GM12878 (cell line): Measurements from ENCODE around the gene KDM4C. TPM values are rescaled to one million over a fixed set of nuclear protein-coding genes. Genes with fewer than 3 reads are reported as not detected.

Experiments
- ATAC-seq: fragments of 200-7000 bp; cut with Tn5 transposase; 3 replicates; pipeline ENCODE4 v1.9.1; 2020; ENCODE audit warnings: mild to moderate bottlenecking, moderate library complexity
- BruUV-seq: library from RNA; stranded (reverse); fragments of 400-500 nt; replicated peaks from 2 replicates; lab custom pipeline; 2021; lab: Mats Ljungman, UMichigan
- CTCF ChIA-PET: fragments of 300-600 bp; sonication (Branson Sonifier 250); formaldehyde crosslinking; extraction: SDS; loops from one replicate; lab custom pipeline; 2021; ENCODE audit warnings: inconsistent platforms; lab: Yijun Ruan, JAX
- POLR2A ChIA-PET: fragments of 350-600 bp; formaldehyde crosslinking; extraction: SDS; loops from one replicate; lab custom pipeline; 2021; ENCODE audit warnings: inconsistent platforms; lab: Charles Lee
- RAD21 ChIA-PET: fragments of 300-600 bp; sonication (Branson Sonifier 250); formaldehyde crosslinking; loops from one replicate; lab custom pipeline; 2023; ENCODE audit warnings: antibody characterized with exemption; ENCODE audit not compliant: unreplicated experiment; lab: Charles Lee
- SMC1A ChIA-PET: fragments of 300-600 bp; sonication (Branson Sonifier 250); formaldehyde crosslinking; loops from one replicate; lab custom pipeline; 2023; ENCODE audit not compliant: unreplicated experiment, uncharacterized antibody; lab: Charles Lee
- DNase-seq: peaks from one replicate; pipeline ENCODE4 v3.0.0-alpha.2; 2011; ENCODE audit warnings: low read depth, low spot score
- FAIRE-seq: peaks from 3 replicates; lab custom pipeline; 2011; peaks lifted over from hg19 to GRCh38; lab: Jason Lieb, UNC
- H2AFZ ChIP-seq: 2 replicates; pipeline ENCODE4 v1.6.0; 2011; ENCODE audit warnings: low read depth, low read length, control low read depth; ENCODE audit not compliant: control insufficient read depth
- H3K27ac ChIP-seq: 2 replicates; pipeline ENCODE4 v1.5.1; 2011; ENCODE audit warnings: control low read depth; ENCODE audit not compliant: control insufficient read depth, insufficient read depth
- H3K27me3 ChIP-seq, 2 experiments: replicated peaks in 1 of 2; 2 replicates each; pipeline versions ENCODE4 v1.6.0 to v1.6.1; 2011; ENCODE audit warnings: low read length in 1 of 2; ENCODE audit not compliant: control insufficient read depth in 2 of 2, insufficient read depth in 2 of 2
- H3K36me3 ChIP-seq, 2 experiments: 2 replicates each; pipeline ENCODE4 v1.5.1; 2011; ENCODE audit warnings: low read length in 1 of 2; ENCODE audit not compliant: control insufficient read depth in 2 of 2, insufficient read depth in 2 of 2
- H3K4me1 ChIP-seq: 2 replicates; pipeline ENCODE4 v1.6.1; 2011; ENCODE audit warnings: mild to moderate bottlenecking, low read length, moderate library complexity, mixed read lengths; ENCODE audit not compliant: control insufficient read depth, insufficient read depth
- H3K4me2 ChIP-seq: 2 replicates; pipeline ENCODE4 v1.6.0; 2011; ENCODE audit warnings: control low read depth; ENCODE audit not compliant: control insufficient read depth, insufficient read depth
- H3K4me3 ChIP-seq: fragments of 200-600 bp; sonication (generic); 2 replicates; pipeline ENCODE4 v1.5.1; 2016
- H3K79me2 ChIP-seq: 2 replicates; pipeline ENCODE4 v1.6.0; 2011; ENCODE audit warnings: low read length; ENCODE audit not compliant: control insufficient read depth, insufficient read depth
- H3K9ac ChIP-seq: 2 replicates; pipeline ENCODE4 v1.8.0; 2011; ENCODE audit warnings: low read length, control low read depth, mixed read lengths; ENCODE audit not compliant: control insufficient read depth, insufficient read depth
- H3K9me3 ChIP-seq: replicated peaks from 3 replicates; pipeline ENCODE4 v1.5.1; 2011; ENCODE audit warnings: mild to moderate bottlenecking, low read length; ENCODE audit not compliant: control insufficient read depth, insufficient read depth
- H4K20me1 ChIP-seq: 2 replicates; pipeline ENCODE4 v1.6.0; 2011; ENCODE audit not compliant: control insufficient read depth, insufficient read depth
- EP300 ChIP-seq, 2 experiments: fragments of 150-350 bp in 1 of 2; IDR thresholded peaks; 2 replicates each; pipeline ENCODE4 v1.6.1; 2011 to 2012; ENCODE audit warnings: low read depth in 2 of 2, low read length in 2 of 2, borderline replicate concordance in 1 of 2, improper control_type of control experiment in 1 of 2, inconsistent platforms in 1 of 2; ENCODE audit not compliant: control insufficient read depth in 1 of 2
- MEF2A ChIP-seq: IDR thresholded peaks from 2 replicates; pipeline ENCODE4 v1.6.1; 2011; ENCODE audit warnings: low read depth, mild to moderate bottlenecking, low read length, moderate library complexity; ENCODE audit not compliant: insufficient read depth
- NFYB ChIP-seq: IDR thresholded peaks from 2 replicates; pipeline ENCODE4 v1.6.1; 2011; ENCODE audit warnings: low read depth, mild to moderate bottlenecking, low read length, improper control_type of control experiment, moderate library complexity; ENCODE audit not compliant: insufficient read depth
- NR2C1 ChIP-seq: fragments of 450-650 bp; IDR thresholded peaks from 2 replicates; pipeline ENCODE4 v1.6.1; 2017; ENCODE audit warnings: antibody characterized with exemption, mild to moderate bottlenecking, moderate library complexity
- RAD51 ChIP-seq: fragments of 450-650 bp; IDR thresholded peaks from 2 replicates; pipeline ENCODE4 v1.6.1; 2016; ENCODE audit warnings: moderate library complexity, mild to moderate bottlenecking, inconsistent platforms
- SMAD5 ChIP-seq: IDR thresholded peaks from 2 replicates; pipeline ENCODE4 v1.6.1; 2016; ENCODE audit warnings: antibody characterized with exemption, low read depth
- SMARCA5 ChIP-seq: fragments of 450-650 bp; IDR thresholded peaks from 2 replicates; pipeline ENCODE4 v1.6.1; 2017; ENCODE audit warnings: mild to moderate bottlenecking
- TBL1XR1 ChIP-seq: IDR thresholded peaks from 2 replicates; pipeline ENCODE4 v1.6.1; 2012; ENCODE audit warnings: low read depth, low read length, improper control_type of control experiment
- TCF3 ChIP-seq: IDR thresholded peaks from 2 replicates; pipeline ENCODE4 v1.6.1; 2012; ENCODE audit warnings: low read depth, mild to moderate bottlenecking, low read length, borderline replicate concordance; ENCODE audit not compliant: insufficient read depth
- ZNF622 ChIP-seq: fragments of 450-650 bp; IDR thresholded peaks from 2 replicates; pipeline ENCODE4 v1.6.1; 2017; ENCODE audit warnings: mild to moderate bottlenecking, inconsistent platforms
- WGBS: methylation state at CpG from one replicate; pipeline ENCODE4 v1.1.6; 2016; ENCODE audit warnings: low lambda C conversion rate; ENCODE audit not compliant: insufficient replicate concordance, insufficient coverage; ENCODE audit errors: missing lambda C conversion rate; 5-methylcytosine and 5-hydroxymethylcytosine counted together
- in situ Hi-C: fragments of 300-500 bp; cut with MboI; formaldehyde crosslinking; loops from 9 replicates; pipeline ENCODE4 v1.14.3; 2018; ENCODE audit warnings: mixed read lengths
- intact Hi-C: fragments of 100-400 bp; cut with micrococcal nuclease; formaldehyde crosslinking; loops from one replicate; pipeline ENCODE4 v1.14.2; 2022; ENCODE audit not compliant: unreplicated experiment
- polyA plus RNA-seq, 11 experiments: library from polyadenylated mRNA; depleted of rRNA in 4 of 11; unstranded in 6 of 11; stranded (reverse) in 5 of 11; fragments of >200 nt; fragmentation: Nextera tagmentation in 4 of 11; fragmentation: Illumina TruSeq in 1 of 11; extraction: Ambion mirVana in 4 of 11; extraction: Trizol in 1 of 11; gene quantifications; 1 replicate in 1 of 11; 2 replicates in 10 of 11; pipeline versions ENCODE4 v1.2.1 to v1.2.3, GENCODE V29; 2011 to 2016; ENCODE audit warnings: inconsistent platforms in 2 of 11, missing spikeins in 2 of 11, low read depth in 1 of 11
- total RNA-seq, 4 experiments: library from RNA; depleted of rRNA in 3 of 4; stranded (reverse); fragments of >200 nt in 3 of 4; fragmentation: Illumina TruSeq in 1 of 4; extraction: Trizol in 1 of 4; gene quantifications; 2 replicates each; pipeline versions ENCODE4 v1.2.1 to v1.2.3, GENCODE V29; 2013 to 2021
- TF ChIP-seq, protein P1 (sequence below): fragments of 450-650 bp; IDR thresholded peaks from 2 replicates; pipeline ENCODE4 v1.6.1; 2014; ENCODE audit warnings: mild to moderate bottlenecking
- TF ChIP-seq, protein P2 (sequence below): IDR thresholded peaks from 2 replicates; pipeline ENCODE4 v1.6.1; 2011; ENCODE audit warnings: low read depth, low read length, improper control_type of control experiment, borderline replicate concordance
- TF ChIP-seq, protein P3 (sequence below): IDR thresholded peaks from 2 replicates; pipeline ENCODE4 v1.6.1; 2012; ENCODE audit warnings: low read length, inconsistent platforms
- TF ChIP-seq, protein P4 (sequence below): fragments of 450-650 bp; formaldehyde crosslinking; IDR thresholded peaks from 2 replicates; pipeline ENCODE4 v1.5.0; 2022; ENCODE audit warnings: mild to moderate bottlenecking, missing genetic modification characterization
- TF ChIP-seq, protein P5 (sequence below): IDR thresholded peaks from 2 replicates; pipeline ENCODE4 v1.6.1; 2012; ENCODE audit warnings: low read depth, low read length, improper control_type of control experiment

KDM4C gene
- total and polyA plus RNA-seq, 10 of the 15 experiments (the other 5 are each of a cell fraction or from before 2014, with no cell fraction given), result 6.8 to 41.2 (median 20.1) TPM

DNA sequence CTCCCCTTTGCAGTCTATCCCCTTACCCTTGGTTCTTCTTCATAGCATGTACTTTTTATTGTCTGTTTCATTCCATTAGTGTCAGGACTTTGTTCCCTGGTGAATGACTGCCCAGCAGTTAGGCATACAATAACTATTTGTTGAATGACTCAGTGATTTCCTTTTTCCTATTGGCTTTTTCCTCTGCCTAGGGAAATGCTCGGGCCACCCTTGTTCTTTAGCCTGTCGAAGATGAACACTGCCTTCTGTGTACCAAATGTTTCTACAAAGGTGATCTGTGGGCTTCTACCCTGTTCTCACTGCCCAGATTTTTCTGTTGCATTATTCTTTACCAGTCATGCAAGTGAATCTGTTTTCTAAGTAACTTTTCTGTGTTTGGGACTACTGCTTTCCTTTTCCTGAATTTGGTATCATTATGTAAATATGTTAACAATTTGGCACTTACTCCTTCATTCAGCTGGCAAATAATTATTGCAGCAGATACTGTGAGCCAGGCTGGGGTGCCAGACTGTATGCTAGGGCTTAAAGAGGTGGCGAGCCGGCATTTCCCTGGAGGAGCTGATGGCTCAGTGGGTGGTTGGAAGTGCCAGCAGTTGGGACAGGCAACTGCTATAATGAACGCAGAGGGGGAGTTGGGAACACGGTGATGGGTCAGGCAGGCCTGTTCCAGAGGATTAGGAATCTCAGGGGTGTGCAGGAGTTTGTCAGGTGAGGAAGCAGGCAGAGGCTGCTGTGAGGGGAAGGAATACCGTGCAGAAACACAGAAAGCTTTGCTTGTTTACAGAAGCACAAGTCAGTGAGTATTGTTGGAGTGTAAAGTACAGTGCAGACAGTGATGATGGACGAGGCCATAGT, 30.6 kb downstream of the KDM4C start:
- CTCF ChIA-PET, result no interaction called here
- TF ChIP-seq TBL1XR1, result no peak
- TF ChIP-seq, protein P1, sequence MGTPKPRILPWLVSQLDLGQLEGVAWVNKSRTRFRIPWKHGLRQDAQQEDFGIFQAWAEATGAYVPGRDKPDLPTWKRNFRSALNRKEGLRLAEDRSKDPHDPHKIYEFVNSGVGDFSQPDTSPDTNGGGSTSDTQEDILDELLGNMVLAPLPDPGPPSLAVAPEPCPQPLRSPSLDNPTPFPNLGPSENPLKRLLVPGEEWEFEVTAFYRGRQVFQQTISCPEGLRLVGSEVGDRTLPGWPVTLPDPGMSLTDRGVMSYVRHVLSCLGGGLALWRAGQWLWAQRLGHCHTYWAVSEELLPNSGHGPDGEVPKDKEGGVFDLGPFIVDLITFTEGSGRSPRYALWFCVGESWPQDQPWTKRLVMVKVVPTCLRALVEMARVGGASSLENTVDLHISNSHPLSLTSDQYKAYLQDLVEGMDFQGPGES, result no peak
- TF ChIP-seq MEF2A, result no peak
- TF ChIP-seq RAD51, result no peak
- TF ChIP-seq EP300 (IDR thresholded peaks at IDR 0.05; ENCODE audit: borderline replicate concordance in 1 of 2, control insufficient read depth in 1 of 2, low read depth in 2 of 2, low read length in 2 of 2), result no peak
- TF ChIP-seq SMAD5, result no peak
- TF ChIP-seq, protein P2, sequence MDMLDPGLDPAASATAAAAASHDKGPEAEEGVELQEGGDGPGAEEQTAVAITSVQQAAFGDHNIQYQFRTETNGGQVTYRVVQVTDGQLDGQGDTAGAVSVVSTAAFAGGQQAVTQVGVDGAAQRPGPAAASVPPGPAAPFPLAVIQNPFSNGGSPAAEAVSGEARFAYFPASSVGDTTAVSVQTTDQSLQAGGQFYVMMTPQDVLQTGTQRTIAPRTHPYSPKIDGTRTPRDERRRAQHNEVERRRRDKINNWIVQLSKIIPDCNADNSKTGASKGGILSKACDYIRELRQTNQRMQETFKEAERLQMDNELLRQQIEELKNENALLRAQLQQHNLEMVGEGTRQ, result no peak
- TF ChIP-seq, protein P3, sequence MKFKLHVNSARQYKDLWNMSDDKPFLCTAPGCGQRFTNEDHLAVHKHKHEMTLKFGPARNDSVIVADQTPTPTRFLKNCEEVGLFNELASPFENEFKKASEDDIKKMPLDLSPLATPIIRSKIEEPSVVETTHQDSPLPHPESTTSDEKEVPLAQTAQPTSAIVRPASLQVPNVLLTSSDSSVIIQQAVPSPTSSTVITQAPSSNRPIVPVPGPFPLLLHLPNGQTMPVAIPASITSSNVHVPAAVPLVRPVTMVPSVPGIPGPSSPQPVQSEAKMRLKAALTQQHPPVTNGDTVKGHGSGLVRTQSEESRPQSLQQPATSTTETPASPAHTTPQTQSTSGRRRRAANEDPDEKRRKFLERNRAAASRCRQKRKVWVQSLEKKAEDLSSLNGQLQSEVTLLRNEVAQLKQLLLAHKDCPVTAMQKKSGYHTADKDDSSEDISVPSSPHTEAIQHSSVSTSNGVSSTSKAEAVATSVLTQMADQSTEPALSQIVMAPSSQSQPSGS, result no peak
- TF ChIP-seq NR2C1, result no peak
- no peak for TF ChIP-seq TCF3
- TF ChIP-seq NFYB, result no peak
- TF ChIP-seq, protein P4, sequence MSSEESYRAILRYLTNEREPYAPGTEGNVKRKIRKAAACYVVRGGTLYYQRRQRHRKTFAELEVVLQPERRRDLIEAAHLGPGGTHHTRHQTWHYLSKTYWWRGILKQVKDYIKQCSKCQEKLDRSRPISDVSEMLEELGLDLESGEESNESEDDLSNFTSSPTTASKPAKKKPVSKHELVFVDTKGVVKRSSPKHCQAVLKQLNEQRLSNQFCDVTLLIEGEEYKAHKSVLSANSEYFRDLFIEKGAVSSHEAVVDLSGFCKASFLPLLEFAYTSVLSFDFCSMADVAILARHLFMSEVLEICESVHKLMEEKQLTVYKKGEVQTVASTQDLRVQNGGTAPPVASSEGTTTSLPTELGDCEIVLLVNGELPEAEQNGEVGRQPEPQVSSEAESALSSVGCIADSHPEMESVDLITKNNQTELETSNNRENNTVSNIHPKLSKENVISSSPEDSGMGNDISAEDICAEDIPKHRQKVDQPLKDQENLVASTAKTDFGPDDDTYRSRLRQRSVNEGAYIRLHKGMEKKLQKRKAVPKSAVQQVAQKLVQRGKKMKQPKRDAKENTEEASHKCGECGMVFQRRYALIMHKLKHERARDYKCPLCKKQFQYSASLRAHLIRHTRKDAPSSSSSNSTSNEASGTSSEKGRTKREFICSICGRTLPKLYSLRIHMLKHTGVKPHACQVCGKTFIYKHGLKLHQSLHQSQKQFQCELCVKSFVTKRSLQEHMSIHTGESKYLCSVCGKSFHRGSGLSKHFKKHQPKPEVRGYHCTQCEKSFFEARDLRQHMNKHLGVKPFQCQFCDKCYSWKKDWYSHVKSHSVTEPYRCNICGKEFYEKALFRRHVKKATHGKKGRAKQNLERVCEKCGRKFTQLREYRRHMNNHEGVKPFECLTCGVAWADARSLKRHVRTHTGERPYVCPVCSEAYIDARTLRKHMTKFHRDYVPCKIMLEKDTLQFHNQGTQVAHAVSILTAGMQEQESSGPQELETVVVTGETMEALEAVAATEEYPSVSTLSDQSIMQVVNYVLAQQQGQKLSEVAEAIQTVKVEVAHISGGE (CRISPR knock-in tag), result no peak
- TF ChIP-seq ZNF622, result no peak
- TF ChIP-seq, protein P5, sequence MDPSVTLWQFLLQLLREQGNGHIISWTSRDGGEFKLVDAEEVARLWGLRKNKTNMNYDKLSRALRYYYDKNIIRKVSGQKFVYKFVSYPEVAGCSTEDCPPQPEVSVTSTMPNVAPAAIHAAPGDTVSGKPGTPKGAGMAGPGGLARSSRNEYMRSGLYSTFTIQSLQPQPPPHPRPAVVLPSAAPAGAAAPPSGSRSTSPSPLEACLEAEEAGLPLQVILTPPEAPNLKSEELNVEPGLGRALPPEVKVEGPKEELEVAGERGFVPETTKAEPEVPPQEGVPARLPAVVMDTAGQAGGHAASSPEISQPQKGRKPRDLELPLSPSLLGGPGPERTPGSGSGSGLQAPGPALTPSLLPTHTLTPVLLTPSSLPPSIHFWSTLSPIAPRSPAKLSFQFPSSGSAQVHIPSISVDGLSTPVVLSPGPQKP, result no peak
- TF ChIP-seq SMARCA5, result no peak

More for the DNA sequence above, 30.6 kb downstream of the KDM4C start:
- peaks cover 11% of the 10 kb centered on the region; the same call in 1 of the 2 replicates for H3K4me1 ChIP-seq
- 85% methylated on average over 8 of the region's 8 CpGs for whole genome bisulfite sequencing
- intact Hi-C loops (no loop called here), in situ Hi-C loops (no loop called here)
- no peak overlapping the region for H2AFZ ChIP-seq
- SMC1A ChIA-PET, result no interaction called here
- H3K9ac ChIP-seq, result no peak overlapping the region
- ATAC-seq, result no peak
- H3K79me2 ChIP-seq, result peaks cover 44% of the 10 kb centered on the region
- no peak overlapping the region for H3K27ac ChIP-seq
- no peaks in the 10 kb centered on the region for H3K9me3 ChIP-seq
- no peak overlapping the region for H3K4me3 ChIP-seq
- DNase-seq, result no peak
- no peaks in the 10 kb centered on the region; a peak in 1 of 4 replicates for H3K36me3 ChIP-seq
- no peak overlapping the region for H3K4me2 ChIP-seq
- H4K20me1 ChIP-seq, result peaks cover 3% of the 10 kb centered on the region
- FAIRE-seq, result no peak
- no peaks in the 10 kb centered on the region for H3K27me3 ChIP-seq
- POLR2A ChIA-PET, result no interaction called here
- RAD21 ChIA-PET, result no interaction called here
- BruUV-seq, result no TSS peak
